Chondrocyte (in vitro differentiated cells): ENCODE measurements around the gene SMOC2. TPM values are rescaled to one million over a fixed set of nuclear protein-coding genes. Genes with fewer than 3 reads are reported as not detected.

Experiments used
- DNase-seq: peaks from one replicate; pipeline ENCODE4 v3.0.0; 2021; ENCODE audit warnings: mixed read lengths, low spot score
- H3K27ac Mint-ChIP-seq: one replicate; pipeline ENCODE4 v1.8.0; 2021; ENCODE audit warnings: mild to moderate bottlenecking, moderate library complexity, mixed read lengths; ENCODE audit not compliant: unreplicated experiment
- H3K27me3 Mint-ChIP-seq: 2 replicates; pipeline ENCODE4 v1.8.0; 2021; ENCODE audit warnings: low read depth, mixed read lengths
- H3K36me3 Mint-ChIP-seq: 2 replicates; pipeline ENCODE4 v1.8.0; 2021; ENCODE audit warnings: low read depth, mixed read lengths
- H3K4me1 Mint-ChIP-seq: 2 replicates; pipeline ENCODE4 v1.8.0; 2021; ENCODE audit warnings: low read depth, mild to moderate bottlenecking, mixed read lengths
- H3K4me3 Mint-ChIP-seq: one replicate; pipeline ENCODE4 v1.8.0; 2021; ENCODE audit warnings: mild to moderate bottlenecking, moderate library complexity, mixed read lengths; ENCODE audit not compliant: unreplicated experiment
- H3K9me3 Mint-ChIP-seq: 2 replicates; pipeline ENCODE4 v1.8.0; 2021; ENCODE audit warnings: low read depth, mixed read lengths
- CTCF ChIP-seq: fragments of 200-600 bp; sonication (generic); IDR thresholded peaks from 2 replicates; pipeline ENCODE4 v1.5.0; 2021; ENCODE audit warnings: antibody characterized with exemption, mild to moderate bottlenecking, moderate library complexity
- total RNA-seq: library from RNA; stranded (reverse); gene quantifications from 3 replicates; pipeline ENCODE4 v1.2.1, GENCODE V29; 2021

The SMOC2 gene
- total RNA-seq, 1 donor from 2014 or later: 148 TPM

GRCh38 chr6:168469926-168470325, 28.9 kb downstream of the SMOC2 start:
- no peak for TF ChIP-seq CTCF
- Mint-ChIP-seq H3K4me3 (no peak overlapping the region), H3K36me3 (peaks cover 16% of the 10 kb centered on the region), H3K9me3 (peaks cover 7% of the 10 kb centered on the region), H3K4me1 (peaks cover 6% of the 10 kb centered on the region), H3K27ac (no peak overlapping the region), H3K27me3 (peaks cover 15% of the 10 kb centered on the region)
- DNase-seq: no peak

- Mint-ChIP-seq H3K9me3 (peaks cover 7% of the 10 kb centered on the region), H3K36me3 (peaks cover 23% of the 10 kb centered on the region), H3K27ac (no peak overlapping the region), H3K4me1 (no peaks in the 10 kb centered on the region), H3K4me3 (no peak overlapping the region), H3K27me3 (peaks cover 19% of the 10 kb centered on the region)
- no peak for TF ChIP-seq CTCF
- DNase-seq: no peak
Observed at GRCh38 chr6:168472363-168472762, 31.4 kb downstream of the SMOC2 start.

GRCh38 chr6:168473197-168473596, 32.2 kb downstream of the SMOC2 start:
- Mint-ChIP-seq H3K27me3 (peaks cover 19% of the 10 kb centered on the region), H3K9me3 (peaks cover 7% of the 10 kb centered on the region), H3K27ac (no peak overlapping the region), H3K4me1 (no peaks in the 10 kb centered on the region), H3K36me3 (peaks cover 23% of the 10 kb centered on the region), H3K4me3 (no peak overlapping the region)
- DNase-seq: no peak
- TF ChIP-seq CTCF: no peak

- Mint-ChIP-seq H3K27me3 (peaks cover 17% of the 10 kb centered on the region), H3K4me3 (no peak overlapping the region), H3K36me3 (peaks cover 27% of the 10 kb centered on the region), H3K4me1 (no peaks in the 10 kb centered on the region), H3K9me3 (peaks cover 11% of the 10 kb centered on the region), H3K27ac (no peak overlapping the region)
- TF ChIP-seq CTCF: no peak
- DNase-seq: no peak
Observed at GRCh38 chr6:168475188-168476013, 34.4 kb downstream of the SMOC2 start.

GRCh38 chr6:168479421-168479820, 38.4 kb downstream of the SMOC2 start:
- peaks cover 11% of the 10 kb centered on the region for H3K9me3 Mint-ChIP-seq
- H3K27ac Mint-ChIP-seq: no peak overlapping the region
- H3K27me3 Mint-ChIP-seq: peaks cover 20% of the 10 kb centered on the region
- H3K4me3 Mint-ChIP-seq: no peak overlapping the region
- no peak for DNase-seq
- H3K4me1 Mint-ChIP-seq: no peaks in the 10 kb centered on the region
- H3K36me3 Mint-ChIP-seq: peaks cover 23% of the 10 kb centered on the region
- no peak for TF ChIP-seq CTCF
